OCI-LY1 (cell line): Measurements from ENCODE around the gene KANSL1.

Source experiments
- CTCF ChIP-seq: fragments of 200-600 bp; sonication (generic), shearing (Covaris generic); IDR thresholded peaks from 2 replicates; pipeline ENCODE4 v1.5.1; 2017; ENCODE audit warnings: mild to moderate bottlenecking, antibody characterized with exemption, low read length, moderate library complexity, mixed read lengths
- EZH2 ChIP-seq: fragments of 200-600 bp; sonication (generic), shearing (Covaris generic); IDR thresholded peaks from 2 replicates; pipeline ENCODE4 v1.8.0; 2017; ENCODE audit warnings: borderline replicate concordance, mixed run types, mild to moderate bottlenecking, antibody characterized with exemption, low read length, moderate library complexity, mixed read lengths

DNA sequence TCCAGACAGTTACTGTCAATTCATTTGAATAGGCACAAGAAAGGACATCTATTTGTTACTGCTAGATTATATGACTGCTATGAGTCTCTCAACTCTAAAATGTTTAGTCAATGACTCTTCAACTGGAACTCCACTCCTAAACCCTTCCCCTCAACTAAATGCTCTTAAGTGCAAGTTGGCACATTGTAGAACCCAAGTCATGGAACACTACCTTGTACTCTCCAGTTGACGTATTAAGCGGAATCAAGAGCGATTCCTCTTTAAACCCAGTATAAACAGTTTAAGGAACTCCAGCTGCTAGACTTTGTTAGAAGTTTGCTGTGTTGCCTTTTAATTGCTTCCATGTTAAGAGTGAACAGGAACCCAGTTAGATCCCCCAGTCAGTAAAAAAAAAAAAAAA is 149.6 kb downstream of the KANSL1 start:
- TF ChIP-seq CTCF, result no peak
- no peak for TF ChIP-seq EZH2
